ENCODE data around the gene GPR156.
"Not testable (repeated sequence)": the region's sequence is repeated elsewhere in the genome, so short reads cannot be mapped to it uniquely, and the experiment has no call there.

Gene GPR156

DNA sequence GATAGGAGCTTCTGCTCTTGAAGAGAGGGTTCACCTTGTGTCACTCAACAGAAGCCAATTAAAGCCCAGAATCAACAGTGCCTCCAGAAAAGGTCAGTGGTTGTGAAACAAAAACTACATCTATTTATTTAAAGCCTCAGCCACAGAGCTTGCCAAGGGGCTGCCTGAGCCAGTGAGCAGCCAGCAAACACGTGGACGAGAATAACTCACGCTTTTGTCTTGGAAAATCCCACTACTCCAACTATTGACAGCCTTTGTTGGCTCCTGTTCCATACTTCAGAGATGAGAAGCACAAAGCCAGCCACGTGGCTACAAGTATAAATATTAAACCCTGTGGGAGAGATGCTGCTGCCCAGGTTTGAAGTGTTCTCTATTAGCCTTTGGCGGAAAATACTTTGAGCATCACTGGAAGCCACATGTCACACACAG is 10.3 kb downstream of the GPR156 start:
- DNase-seq (ENCODE audit: low spot score) = no peak

DNA sequence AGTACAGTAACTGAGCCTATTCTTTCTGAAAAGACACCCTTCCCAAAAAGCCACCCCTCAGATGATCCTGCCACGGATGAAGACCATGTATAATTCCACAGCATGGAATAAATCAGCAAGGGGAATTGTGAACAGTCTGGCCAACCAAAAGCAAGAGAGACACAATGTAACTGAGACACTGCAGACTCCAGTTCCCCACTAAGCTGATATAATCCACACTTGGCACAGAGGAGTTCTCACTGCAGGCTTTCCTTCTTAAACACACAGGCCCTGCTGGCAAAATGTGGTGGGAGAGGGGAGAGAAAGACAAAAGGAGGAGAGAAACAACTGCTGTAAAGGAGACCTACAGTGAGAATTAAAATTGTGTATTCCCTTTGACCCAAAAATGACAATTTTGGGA is 12.7 kb downstream of the GPR156 start:
- DNase-seq (ENCODE audit: low spot score) = no peak

DNA sequence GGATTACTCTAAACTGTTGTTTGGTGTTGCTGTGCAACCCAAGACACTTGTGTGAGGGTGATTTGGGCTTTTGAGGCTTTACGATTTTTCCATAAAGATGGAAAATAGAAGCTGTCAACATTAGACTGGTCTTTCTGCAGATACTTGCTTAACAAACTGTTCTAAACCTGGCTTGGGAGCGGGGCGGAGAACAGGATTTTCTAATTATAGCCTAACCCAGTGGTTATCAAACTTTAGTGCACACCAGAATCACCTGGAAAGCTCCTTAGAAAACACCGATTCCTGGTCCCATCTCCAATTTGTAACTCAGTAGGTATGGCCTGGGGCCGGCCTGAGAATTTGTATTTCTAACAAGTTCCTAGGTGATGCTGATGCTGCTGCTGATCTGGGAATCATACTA is 19.0 kb downstream of the GPR156 start:
- DNase-seq (ENCODE audit: low spot score) = no peak

DNA sequence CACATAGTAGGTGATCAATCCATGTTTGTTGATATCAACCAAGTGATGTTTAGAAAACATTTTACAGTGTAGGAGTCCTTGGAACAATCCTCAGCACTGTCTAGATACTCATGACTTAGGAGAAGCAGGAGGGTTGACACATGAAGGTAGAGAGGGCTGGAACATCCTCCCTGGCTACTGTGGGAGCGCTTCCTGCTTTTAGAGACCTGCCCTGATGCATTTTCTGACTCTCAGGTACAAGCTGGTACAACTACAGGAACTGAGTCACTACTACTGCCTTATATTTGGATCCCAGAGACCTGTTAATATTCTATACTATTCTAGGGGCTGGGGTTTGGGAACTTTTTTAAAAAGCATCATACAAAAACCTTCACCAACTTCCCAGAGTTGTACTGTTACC is 20.1 kb downstream of the GPR156 start:
- no peak for DNase-seq (ENCODE audit: low spot score)

DNA sequence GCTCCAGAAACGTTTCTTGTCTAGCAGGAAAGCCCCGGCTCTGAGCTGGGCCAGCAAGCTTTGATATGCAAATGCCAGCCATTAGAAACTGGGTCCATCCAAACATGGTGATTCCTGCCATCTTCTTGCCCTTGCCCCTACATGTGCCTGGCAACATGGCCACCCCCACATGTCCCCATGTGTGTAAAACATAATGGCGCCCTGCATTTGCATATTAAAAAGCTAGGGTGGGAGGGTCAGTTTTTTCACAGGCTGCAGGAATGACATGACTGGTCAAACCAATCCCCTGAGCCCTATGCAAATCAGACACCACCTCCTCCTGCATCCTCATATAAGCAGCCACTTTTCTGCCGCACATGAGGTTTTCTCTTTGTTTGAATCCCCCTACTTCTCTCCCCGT is 21.2 kb downstream of the GPR156 start:
- no peak for DNase-seq (ENCODE audit: low spot score)

DNA sequence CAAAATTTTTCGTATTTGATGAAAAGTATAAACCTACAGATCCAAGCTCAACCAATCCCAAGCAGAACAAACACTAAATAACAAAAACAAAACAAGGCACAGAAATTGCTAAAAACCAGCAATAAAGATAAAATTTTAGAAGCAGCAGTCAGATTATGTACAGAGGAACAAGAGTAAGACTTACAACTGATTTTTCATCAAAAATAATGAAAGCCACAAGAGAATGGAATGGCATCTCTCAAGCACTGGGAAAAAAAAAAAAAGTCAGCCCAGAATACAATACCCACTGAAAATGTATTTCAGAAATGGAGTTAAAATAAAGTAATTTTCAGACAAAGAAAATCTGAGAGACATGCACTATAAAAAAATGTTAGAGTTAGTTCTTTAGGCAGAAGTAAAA is 27.0 kb downstream of the GPR156 start:
- DNase-seq (ENCODE audit: low spot score) = no peak

DNA sequence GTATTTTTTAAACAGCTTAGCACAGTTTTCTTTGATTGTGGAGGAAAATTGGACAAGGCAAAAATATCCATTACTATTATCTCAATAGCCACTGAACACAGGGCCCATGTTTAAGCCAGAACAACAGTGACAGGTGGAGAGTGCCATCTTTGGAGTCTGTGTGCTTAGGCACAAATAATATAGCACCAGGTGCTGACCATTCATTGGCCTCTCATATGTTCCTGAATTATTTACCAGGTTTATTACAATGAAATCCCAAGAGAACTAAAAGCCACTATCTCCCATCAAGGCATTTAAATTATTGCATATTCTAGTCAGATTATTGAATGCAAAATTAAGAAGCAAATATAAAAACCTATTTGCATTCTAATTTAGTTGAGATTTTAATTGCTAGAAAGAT is 39.6 kb downstream of the GPR156 start:
- DNase-seq (ENCODE audit: low spot score) = no peak

DNA sequence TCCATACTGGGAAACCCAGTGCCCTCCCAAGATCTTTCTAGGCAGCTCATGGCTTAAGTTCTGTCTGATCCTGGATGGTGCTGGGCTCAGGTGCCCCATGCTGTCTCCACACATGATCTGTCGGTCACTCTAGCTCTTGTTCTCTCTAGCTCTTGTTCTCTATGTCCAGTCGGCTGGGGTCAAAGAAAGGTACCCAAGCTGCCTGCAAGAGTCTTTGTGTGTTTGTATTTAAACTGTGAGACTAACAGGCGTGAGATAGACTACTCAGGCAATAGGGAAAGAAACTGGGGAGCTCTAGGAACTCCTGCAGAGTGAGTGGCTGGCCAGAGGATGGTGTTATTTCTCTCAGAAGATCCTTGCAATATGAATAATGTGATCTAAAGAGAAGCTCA is 40.2 kb downstream of the GPR156 start:
- no peak for DNase-seq (ENCODE audit: low spot score)

DNA sequence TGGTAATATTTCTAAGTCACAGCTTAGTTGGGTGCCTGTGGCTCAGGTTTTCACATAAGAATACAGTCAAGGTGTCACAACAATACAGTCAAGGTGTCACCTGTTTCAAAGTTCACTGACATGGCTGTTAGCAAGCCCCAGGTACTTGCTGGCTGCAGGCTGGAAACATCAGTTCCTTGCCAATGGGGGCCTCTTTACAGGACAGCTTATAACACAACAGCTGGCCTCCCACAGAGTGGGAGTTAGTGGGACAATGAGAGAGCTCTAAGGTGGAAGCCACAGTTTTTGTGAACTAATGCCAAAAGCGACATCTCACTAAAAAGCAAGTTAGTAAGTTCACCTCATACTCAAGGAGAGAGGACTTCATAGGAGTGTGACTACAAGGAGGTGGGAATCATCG is 45.4 kb downstream of the GPR156 start:
- DNase-seq (ENCODE audit: low spot score) = no peak

DNA sequence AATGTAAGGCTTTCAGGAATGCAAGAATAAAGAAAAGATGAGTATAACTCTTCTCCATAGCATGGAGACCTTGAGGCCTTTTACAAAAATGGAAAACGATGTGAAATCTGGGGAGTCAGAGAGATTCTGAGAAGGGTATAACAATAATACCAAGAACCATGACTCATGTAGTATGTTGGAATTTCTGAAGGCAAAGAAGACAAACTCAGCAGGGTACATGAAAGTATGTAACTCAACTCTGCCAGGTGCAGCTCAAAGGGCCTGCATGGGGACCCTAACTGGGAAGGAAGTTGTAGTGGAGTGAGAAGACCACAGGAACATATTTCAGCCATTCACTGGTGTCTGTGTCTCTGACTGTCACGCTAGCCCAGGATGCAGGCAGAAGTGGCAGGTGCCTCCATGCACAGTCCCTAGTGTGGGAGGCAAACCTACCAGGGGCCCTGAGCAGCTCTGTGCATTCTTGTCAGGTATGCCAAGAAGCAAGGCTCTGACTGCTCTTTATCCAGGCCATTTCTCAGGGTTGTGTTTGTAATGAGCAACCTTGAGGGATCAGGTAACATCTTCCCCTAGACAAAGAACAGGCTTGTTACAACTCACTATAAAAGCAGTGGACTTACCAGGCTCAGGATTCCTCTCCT is 57.2 kb downstream of the GPR156 start:
- no peak for DNase-seq (ENCODE audit: low spot score)

DNA sequence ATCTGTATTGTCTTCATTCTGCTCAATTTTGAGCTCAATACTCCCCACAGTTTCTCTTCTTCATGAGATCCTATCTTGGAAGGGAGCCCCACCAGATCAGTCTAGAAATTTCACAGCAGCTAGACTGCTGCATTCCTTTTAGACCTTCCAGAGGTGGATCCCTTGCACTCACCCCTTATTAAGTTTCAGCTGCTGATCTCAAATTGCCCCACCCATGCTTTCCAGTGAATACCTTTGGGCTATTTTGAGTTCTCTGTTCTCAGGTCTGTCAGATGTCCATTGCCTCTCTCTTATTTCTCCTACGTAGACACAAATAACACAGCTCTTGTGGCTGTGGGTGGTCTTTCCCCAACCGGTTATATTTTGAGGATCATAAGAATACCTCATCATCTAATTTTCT is 60.8 kb downstream of the GPR156 start:
- DNase-seq (ENCODE audit: low spot score) = no peak

DNA sequence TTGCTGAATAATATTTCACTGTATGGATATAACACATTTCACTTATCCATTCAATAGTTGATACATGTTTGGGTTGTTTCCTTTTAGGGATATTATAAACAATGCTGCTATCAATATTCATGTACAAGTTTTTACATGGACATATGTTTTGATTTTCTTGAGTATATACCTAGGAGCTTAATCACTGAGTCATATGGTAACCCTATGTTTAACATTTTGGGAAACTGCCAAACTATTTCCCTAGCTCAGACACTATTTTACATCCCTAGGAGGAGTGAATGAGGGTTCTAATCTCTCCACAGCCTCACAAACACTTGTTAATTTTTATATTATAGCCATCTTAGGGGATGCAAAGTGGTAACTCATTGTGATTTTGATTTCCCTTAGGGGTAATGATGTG is 66.0 kb downstream of the GPR156 start:
- DNase-seq (ENCODE audit: low spot score) = no peak

DNA sequence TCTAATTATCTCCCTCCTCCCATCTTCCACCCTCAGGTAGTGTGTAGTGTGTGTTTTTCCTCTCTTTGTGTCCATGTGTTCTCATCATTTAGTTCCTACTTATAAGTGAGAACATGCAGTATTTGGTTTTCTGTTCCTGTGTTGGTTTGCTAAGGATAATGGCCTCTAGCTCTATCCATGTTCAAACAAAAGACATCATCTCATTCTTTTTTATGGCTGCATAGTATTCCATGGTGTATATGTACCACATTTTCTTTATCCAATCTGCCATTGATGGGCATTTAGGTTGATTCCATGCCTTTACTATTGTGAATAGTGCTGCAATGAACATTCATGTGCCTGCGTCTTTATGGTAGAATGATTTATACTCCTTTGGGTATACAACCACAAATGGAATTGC is 68.4 kb downstream of the GPR156 start:
- DNase-seq (ENCODE audit: low spot score) = not testable (repeated sequence)

DNA sequence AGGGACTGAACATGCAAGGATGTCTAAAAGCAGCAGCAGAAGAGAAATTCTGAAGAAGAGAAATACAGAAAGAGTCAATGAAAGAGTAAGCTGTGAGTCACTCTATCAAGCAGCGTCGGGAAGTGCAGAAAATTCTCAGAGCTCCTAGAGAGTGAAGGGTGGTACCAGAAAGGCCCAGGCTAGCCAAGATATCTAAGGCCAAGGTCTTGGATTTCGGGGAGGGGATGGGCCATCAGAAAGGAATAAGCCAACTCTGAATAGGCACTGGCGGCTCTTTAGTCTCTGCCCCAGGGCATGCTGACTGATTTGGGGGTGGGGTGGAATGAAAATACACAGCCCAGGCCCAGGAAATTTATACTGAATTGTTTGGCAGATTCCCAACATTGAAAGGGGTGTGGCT is 70.8 kb downstream of the GPR156 start:
- no peak for DNase-seq (ENCODE audit: low spot score)

DNA sequence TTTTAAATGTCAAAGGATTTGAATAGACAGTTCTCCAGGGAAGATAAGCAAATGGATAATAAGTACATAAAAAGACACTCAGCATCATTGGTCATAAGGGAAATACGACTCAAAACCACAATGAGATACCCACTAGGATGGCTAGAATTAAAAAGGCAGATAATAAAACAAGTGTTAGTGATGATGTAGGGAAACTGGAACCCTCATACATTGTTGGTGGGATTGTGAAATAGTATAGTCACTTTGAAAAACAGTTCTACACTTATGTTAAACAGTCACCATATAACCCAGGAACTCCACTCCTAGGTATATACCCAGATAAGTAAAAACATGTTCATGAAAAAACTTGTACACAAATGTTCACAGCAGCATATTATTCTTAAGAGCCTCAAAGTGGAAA is 72.5 kb downstream of the GPR156 start:
- no peak for DNase-seq (ENCODE audit: low spot score)

DNA sequence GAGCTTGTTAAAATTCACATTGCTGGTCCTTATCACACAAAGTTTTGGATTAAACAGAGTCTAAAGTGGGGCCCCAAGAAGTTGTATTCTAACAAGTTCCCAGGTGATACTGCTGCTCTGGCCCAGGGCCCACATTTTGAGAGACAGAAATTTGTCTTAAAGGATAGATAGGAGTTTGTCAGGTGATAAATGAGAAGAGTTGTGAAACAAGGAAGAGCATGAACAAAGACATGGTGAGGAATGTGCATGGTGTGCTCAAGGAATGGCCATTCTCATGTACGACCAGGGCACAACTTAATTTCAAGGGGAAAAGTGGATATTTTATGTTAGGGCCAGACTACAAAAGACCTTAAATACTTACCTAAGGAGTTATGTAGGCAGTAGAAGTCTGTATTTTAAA is 75.6 kb downstream of the GPR156 start:
- no peak for DNase-seq (ENCODE audit: low spot score)

DNA sequence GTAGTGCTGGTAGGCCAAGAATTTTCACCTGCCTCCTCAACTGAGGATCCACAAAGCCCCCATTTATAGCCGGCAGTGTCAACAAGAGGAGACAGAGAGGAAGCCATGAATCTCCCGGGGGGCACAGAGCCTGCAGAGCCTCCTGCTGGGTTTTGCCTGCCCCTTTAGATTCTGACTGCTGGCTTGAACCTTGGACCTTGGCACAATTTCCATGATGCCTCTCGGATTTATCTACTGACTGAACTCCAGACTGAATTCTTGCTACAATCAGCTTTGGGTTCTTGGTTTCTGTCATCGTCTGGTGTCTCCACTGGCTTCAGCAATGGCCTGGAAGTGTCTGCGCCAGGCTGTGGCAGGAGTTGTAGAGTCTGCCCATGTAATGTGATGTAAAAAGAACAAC is 80.7 kb downstream of the GPR156 start:
- DNase-seq (ENCODE audit: low spot score) = no peak

DNA sequence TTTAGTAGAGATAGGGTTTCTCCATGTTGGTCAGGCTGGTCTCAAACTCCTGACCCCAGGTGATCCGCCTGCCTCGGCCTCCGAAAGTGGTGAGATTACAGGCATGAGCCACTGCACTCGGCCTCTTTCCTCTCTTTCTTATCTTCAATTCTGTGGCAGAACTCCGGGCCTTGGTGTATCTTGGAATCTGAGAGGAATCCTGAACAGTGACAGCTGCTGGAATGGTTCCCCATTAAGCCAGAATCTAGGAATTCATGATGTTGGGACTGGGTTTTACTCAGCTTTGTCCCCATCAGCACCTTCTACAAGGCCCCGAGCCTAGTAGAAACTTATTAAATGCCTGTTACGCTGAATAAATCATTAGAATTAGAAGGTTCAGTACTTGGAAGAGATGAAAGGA is 81.4 kb downstream of the GPR156 start:
- no peak for DNase-seq (ENCODE audit: low spot score)

DNA sequence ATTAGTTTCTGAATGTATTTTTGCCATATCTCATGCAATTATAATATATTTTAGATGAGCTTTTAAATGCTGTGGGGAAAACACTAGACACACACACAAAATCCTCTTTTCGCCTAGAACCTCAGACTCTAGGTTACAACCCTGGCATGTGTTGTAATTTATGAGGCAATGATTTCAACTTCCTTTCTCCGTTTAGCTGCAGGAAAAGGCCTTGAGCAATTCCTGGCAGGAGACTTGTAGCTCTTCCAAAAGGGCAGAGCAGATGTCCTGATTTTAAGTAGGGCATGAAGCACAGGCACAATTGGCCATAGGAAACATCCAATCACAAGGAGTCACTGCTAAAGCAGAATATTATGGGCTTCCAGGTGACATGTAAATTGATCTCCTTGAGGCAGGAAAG is 82.0 kb downstream of the GPR156 start:
- DNase-seq (ENCODE audit: low spot score) = no peak

DNA sequence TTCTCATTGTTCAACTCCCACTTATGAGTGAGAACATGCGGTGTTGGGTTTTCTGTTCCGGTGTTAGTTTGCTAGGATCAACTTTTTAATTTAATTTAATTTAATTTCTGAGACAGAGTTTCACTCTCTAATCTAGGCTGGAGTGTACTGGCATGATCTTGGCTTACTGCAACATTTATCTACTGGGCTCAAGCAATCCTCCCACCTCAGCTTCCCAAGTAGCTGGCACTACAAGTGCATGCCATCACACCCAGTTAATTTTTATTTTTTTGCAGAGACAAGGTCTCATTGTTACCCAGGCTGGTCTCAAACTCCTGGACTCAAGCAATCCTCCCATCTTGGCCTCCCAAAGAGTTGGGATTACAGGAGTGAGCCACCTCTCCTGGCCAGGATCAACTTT is 82.7 kb downstream of the GPR156 start:
- DNase-seq (ENCODE audit: low spot score) = no peak

DNA sequence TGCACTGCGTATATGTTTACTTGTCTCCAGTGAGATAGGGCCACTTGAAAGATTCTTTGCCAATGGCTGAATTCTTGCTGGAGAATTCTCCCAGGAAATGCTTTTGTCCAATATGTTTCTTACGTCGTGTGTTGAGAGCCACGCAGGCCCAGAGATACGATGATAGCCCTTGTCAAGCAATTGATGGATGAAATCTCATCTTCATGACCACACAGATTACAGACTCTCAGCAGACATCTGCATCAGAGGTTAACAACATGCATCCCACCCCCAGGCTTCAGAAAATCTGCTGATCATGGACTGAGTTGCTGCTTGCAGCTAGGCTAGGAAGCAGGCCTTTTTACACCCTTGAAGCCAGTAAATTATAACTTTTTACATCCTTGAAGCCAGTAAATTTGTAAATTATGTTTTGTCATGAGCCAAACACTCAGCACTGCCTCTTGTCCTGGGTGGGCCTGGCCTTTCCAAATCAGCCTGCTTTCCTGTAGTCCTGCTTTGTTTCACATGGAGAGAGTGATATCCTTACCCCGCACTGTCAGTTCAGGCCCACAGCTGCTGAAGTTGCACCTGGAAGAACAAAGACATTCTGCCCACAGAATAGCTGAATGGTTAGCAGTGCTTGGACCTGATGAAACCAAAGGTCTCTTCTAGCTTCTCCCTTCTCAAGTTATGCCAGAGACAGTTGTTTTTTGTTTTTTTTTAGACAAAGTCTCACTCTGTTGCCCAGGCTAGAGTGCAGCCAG is 84.4 kb downstream of the GPR156 start:
- DNase-seq (ENCODE audit: low spot score) = no peak

DNA sequence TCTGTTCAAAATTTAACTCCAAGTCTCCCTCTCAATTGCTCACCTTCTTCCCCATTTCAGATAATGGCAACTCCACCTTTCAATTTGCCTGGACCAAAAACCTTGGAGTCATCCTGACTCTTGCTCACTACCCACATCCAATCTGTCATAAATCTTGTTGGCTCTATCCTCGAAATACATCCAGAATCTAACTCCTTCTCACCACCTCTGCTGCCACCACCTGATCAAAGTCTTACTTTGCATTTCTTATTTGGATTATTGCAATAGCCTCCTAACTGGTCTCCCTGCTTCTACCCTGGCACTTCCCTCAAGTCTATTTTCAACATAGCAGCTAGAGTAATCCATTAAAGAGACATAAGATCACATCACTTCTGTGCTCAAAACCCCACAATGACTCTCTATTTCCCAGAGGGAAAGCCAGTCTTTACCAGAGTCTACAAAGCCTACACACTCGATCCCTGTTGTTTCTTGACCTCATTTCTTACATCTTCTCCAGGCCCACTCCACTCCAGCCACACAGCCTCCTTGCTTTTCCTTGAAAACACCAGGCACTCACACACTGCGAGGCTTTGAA is 86.6 kb downstream of the GPR156 start:
- DNase-seq (ENCODE audit: low spot score) = no peak

DNA sequence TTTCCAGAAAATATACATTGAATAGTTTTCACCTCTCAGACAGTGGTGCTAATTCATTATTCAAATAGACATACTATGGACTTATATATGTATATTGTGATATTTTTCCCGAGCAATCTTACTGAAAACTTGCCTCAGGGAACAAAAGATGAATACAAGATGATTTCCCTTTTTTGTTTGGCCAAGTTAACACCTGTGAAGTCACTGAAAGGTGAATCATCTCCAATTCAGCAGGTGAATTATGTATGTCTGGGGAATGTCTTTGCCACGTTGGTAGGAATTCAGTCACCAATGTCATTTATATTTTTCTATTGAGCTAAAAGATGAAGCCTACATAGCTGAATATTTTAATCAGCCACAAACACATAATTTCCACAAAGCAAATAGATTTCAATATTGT is 88.2 kb downstream of the GPR156 start:
- DNase-seq (ENCODE audit: low spot score) = no peak

DNA sequence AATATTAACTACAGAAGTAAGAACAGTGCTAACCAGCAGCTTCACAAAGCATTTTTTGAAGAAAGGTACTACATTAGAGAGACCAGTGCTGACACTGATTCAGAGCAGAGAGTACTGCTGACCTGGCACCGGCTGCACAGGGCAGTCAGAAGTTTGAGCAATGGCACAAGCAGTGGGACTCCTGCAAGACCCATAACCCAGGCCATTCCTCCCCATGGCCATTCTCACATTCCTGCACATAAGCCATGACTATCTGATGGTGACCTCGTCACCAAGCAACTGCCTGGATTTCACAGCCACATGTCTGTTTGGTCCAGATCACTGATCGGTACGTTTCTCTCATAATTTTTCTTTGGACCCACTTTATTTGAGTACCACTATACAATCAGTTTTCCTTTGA is 88.7 kb downstream of the GPR156 start:
- no peak for DNase-seq (ENCODE audit: low spot score)
